HL-60/S4 (cell line): Measurements from ENCODE around the gene CLPX.
"Not testable (repeated sequence)": the region's sequence is repeated elsewhere in the genome, so short reads cannot be mapped to it uniquely, and the experiment has no call there.

ENCODE experiments used
- in situ Hi-C: fragments of 300-500 bp; cut with MboI; formaldehyde crosslinking; loops from 2 replicates; pipeline ENCODE4 v1.14.3; 2022; ENCODE audit warnings: low sequenced_read_pairs

Gene CLPX

GRCh38 chr15:65176056-65176455 is 9.1 kb downstream of the CLPX start:
- in situ Hi-C loops, result no loop called here

DNA sequence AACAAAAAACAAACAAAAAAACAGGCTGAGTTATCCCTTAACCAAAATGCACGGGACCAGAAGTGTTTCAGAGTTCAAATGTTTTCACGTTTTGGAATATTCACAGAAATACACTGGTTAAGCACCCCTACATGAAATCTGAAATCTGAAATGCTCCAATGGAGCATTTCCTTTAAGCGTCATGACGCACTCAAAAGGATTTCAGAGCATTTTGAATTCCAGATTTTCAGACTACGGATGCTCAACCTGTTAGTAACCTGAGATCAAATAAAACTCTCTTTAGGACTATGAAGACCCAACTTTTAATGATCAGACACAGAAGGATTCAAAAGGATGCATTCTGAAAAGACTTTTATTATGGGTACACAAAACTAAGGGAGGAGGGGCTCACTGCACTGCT is 9.6 kb downstream of the CLPX start:
- in situ Hi-C loops, result no loop called here

DNA sequence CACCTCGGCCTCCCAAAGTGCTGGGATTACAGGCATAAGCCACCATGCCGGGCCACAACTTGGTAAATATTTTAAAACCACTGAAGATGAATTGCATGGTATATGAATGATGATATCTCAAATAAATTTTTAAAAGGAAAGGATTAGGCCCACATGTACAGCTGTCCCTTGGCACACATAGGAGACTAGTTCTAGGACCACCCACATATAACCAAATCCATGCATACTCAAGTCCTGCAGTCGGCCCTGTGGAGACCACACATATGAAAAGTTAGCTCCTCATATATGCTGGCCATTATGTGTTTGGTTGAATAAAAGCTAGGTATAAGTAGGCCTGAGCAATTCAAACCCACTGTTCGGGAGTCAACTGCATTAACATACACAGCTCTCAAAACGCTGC is 10.6 kb downstream of the CLPX start:
- in situ Hi-C loops, result no loop called here

GRCh38 chr15:65172531-65172930 is 12.6 kb downstream of the CLPX start:
- in situ Hi-C loops, result no loop called here

DNA sequence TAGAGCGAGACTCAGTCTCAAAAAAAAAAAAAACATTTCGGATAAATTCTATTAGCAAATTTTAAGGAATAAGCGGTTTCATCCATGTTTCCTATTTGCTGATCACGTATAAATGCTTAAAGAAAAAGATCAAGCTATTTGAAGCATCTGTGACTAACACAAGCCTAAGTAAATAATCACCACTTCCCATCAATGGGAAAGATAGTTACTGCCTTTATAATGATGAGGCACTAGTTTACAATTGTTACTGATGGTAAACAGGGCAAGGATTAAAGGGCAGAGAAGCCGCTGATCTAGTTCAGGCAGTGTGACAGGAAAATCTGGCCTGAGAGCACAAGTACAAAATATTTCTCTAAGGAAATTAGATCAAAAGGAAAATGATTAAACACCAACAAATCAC is 13.7 kb downstream of the CLPX start:
- in situ Hi-C loops, result no loop called here

- in situ Hi-C loops, result no loop called here
These were observed 19.3 kb downstream of the CLPX start for GRCh38 chr15:65165875-65166274.

DNA sequence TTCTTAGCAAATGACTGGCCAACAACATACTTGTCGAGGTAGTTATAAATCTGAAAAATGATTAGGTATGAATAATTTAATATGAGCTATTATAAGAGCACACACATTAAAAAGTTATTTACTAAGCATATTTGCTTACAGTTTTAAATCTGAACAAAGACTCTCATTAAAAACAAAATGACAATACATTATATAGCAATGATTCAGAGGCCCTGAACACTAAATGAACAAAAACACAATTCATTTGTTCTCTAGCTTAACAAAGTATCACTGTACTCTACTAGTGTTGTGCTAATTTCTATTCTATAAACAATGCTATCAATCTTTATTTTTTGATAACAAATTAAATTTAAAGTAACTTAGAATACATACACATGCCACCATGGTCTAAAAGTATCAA is 21.0 kb downstream of the CLPX start:
- in situ Hi-C loops, result no loop called here

DNA sequence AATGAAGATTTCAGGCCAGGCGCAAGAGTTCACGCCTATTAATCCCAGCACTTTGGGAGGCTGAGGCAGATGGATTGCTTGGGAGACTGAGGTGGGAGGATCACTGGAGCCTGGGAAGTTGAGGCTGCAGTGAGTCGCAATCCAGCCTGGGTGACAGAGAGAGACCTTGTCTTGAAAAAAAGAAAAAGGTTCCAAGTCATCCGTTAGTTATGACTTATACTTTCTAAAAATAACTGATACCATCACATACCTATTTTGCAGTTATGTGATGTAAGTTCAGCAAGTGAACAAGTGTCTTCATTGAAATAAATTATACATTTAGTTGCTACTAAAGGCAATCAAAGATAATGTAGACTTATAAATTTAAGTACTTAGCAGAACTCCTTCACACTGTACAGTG is 22.1 kb downstream of the CLPX start:
- in situ Hi-C loops, result no loop called here

GRCh38 chr15:65156692-65157091 is 28.4 kb downstream of the CLPX start:
- in situ Hi-C loops, result no loop called here

DNA sequence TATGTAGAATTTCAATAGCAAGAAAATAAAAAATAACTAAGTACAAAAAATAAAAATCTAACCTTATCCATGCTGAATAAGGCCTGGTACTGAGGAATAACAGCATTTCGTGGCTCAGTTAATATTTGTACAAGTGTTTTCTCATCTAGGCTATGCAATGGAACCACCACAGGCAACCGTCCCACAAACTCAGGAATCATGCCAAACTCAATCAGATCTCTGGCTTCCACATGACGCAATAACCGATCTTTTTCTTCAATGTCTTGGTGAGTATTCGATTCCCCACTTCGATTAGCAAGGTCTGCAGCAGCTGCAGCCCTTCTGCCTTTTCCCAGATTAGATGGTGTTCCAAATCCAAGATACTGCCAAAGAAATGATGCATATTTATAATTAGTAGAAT is 30.4 kb downstream of the CLPX start:
- in situ Hi-C loops, result no loop called here

DNA sequence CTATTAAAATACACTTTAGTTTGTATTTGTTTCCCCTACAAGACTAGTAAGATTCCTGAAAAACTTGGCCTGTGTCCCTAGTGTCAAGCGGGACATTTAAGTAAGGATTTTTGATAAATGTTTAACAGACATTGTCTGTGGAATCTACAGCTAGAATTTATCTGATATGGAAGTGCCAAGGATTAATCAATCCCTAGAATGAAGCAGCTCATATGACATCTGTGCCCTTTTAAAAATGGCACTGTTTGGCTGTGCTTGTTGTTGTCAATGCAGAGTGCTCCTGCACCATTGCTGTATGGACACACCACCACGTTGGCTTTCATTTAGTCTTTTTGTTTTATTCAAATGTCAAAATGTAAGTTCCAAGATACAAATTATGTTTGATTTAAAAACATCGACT is 37.2 kb downstream of the CLPX start:
- in situ Hi-C loops, result no loop called here

DNA sequence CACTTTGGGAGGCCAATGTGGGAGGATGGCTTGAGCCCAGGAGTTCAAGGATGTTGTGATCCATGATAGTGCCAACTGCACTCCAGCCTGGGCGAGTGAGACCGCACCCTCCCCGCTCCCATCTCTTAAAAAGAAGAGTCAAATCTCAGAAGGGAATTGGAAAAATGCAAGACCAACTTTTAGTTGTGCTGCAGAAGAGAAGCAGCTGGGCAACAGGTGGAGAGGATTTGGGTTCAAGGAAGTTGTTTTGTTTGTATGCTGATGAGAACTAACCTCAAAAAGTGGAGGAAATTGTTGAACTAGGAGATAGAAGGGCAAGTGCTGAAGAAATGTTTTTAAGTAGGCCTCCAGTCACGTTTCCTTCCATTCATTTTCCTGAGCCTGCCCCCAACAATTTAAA is 38.7 kb downstream of the CLPX start:
- in situ Hi-C loops, result no loop called here

DNA sequence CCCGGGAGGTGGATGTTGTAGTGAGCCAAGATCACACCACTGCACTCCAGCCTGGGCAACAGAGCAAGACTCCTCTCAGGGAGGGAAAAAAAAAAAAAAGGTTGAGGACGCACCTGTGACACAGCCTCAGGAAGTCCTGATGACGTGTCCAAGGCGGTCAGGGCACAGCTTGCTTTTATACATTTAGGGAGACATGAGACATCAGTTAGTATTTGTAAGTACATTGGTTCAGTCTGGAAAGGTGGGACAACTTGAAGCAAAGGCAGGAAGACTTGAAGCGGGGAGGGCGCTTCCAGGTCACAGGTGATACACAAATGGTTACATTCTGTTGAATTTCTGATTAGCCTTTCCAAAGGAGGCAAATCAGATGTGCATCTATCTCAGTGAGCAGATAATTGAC is 46.5 kb downstream of the CLPX start:
- in situ Hi-C loops, result not testable (repeated sequence)

- in situ Hi-C loops, result not testable (repeated sequence)
These were observed 47.2 kb downstream of the CLPX start for GRCh38 chr15:65137893-65138292.

GRCh38 chr15:65137089-65137488 is 48.1 kb downstream of the CLPX start:
- in situ Hi-C loops, result not testable (repeated sequence)

DNA sequence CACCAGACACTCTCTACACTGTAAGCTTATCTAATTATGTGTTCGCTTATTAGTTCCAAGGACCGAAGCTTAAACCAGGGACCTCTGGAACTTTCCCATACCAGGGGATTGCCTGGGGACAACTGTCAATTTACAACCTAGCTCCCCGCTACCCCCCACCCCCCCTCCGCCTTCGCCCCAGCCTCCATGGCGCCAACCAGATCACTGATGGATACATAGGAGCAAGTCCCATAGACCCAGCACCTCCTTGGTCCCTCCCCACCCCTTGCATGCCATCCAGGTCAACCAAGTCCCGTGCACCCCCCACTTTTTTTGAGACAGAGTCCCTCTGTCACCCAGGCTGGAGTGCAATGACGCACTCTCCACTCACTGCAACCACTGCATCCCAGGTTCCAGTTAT is 50.6 kb downstream of the CLPX start:
- in situ Hi-C loops, result no loop called here

DNA sequence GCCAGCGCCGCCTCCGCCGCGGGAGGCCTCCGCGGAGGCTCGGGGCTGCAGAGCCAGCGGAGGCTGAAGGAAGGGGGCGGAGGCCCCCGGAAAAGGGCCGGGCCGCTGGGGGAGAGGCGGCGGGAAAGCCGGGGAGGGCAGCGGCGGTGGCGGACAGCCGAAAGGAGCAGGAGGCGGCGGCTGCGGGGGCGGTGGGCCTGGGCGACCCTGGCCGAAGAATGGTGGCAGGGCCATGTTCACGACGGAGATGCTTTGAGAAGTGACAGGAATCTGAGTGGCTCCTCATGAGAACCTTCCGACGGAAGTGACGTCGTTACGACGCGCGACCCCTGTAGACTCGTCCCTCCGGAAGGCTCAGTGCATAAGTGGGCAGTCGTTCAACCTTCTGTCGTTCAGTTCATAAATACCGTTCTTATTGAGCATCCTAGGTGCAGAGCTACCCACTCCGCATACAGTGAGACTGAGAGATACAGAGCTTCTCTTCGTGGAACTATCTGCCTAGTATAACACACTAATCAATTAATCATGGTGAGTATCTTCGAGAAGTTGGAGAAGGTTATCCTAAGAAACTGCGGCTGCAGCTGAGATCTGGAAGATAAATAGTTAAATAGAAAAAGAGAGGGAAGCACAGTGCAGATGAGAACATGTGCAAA is 51.5 kb downstream of the CLPX start, which contains the start of gene PDCD7:
TSS of gene PDCD7 (minus strand) at position 261 of the 653 bp plus-strand sequence. CDS start at position 234, 27 bp downstream.
- in situ Hi-C loops, result no loop called here

DNA sequence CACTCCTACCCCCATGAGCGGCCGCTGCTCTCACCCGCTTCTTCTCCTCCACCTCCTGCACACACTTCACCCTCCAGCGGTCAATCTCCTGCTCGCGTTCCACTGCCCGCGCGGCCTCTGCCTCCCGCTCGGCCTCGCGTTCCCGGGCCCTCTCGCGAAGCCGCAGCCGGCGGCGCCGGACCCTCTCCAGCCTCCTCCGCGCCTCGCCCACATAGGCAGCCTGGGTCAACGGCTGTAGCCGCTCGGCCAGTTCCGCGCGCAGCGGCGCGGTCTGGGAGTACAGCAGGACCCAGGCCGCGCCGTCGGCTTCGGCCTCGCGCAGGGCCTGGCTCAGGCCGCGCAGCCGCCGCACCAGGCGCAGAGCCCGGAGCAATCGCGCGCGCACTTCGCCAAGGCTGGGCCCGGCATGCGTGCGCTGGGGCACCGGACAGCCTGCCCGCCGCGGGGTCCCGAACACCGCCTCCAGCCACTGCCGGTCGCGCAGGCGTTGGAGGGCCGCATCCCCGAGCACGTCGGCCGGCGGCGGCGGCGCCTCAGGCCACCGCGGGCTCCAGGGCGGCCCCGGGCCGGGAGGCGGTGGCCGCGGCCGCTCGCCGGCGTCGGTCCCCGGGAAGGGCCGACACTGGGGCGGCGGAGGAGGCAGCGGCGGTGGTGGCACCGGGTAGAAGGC is 52.1 kb downstream of the CLPX start:
- in situ Hi-C loops, result no loop called here

GRCh38 chr15:65130941-65131340 is 54.2 kb downstream of the CLPX start:
- in situ Hi-C loops, result no loop called here

GRCh38 chr15:65115542-65115941 is 69.6 kb downstream of the CLPX start:
- in situ Hi-C loops, result no loop called here

GRCh38 chr15:65115086-65115485 is 70.1 kb downstream of the CLPX start, which contains the start of gene UBAP1L:
Gene UBAP1L, minus strand, starts transcription at chr15:65115200. Its CDS starts 8,985 bp downstream, at chr15:65106215.
- in situ Hi-C loops, result no loop called here

- in situ Hi-C loops, result no loop called here
These were observed 74.4 kb downstream of the CLPX start for GRCh38 chr15:65110676-65111292.
